ENCODE results near the gene PTPRT.

The PTPRT gene

GRCh38 chr20:42652266-42652665 lies 537.4 kb downstream of the PTPRT start:
- H3K9ac ChIP-seq (ENCODE audit: low read length in 5 of 5), result no peak overlapping the region
- no peaks in the 10 kb centered on the region for H3K36me3 ChIP-seq (ENCODE audit: control insufficient read depth in 5 of 5, insufficient read depth in 5 of 5, low read length in 5 of 5)
- H3K4me3 ChIP-seq (ENCODE audit: low read depth in 1 of 5, low read length in 5 of 5), result no peak overlapping the region

GRCh38 chr20:42650191-42650746 lies 539.4 kb downstream of the PTPRT start:
- no peak overlapping the region for H3K9ac ChIP-seq (ENCODE audit: low read length in 5 of 5)
- H3K4me3 ChIP-seq (ENCODE audit: low read depth in 1 of 5, low read length in 5 of 5), result no peak overlapping the region
- no peak overlapping the region for H3K27ac ChIP-seq (ENCODE audit: low read depth, low read length)
- no peaks in the 10 kb centered on the region for H3K27me3 ChIP-seq (ENCODE audit: control insufficient read depth in 5 of 5, insufficient read depth in 4 of 5, low read length in 5 of 5)
- H3K36me3 ChIP-seq (ENCODE audit: control insufficient read depth in 5 of 5, insufficient read depth in 5 of 5, low read length in 5 of 5), result no peaks in the 10 kb centered on the region
- H3K9me3 ChIP-seq (ENCODE audit: control insufficient read depth in 5 of 5, low read length in 5 of 5), result no peaks in the 10 kb centered on the region
- no peaks in the 10 kb centered on the region for H3K4me1 ChIP-seq (ENCODE audit: control insufficient read depth in 5 of 5, insufficient read depth in 5 of 5, low read length in 5 of 5)

More at GRCh38 chr20:42652266-42652665, 537.4 kb downstream of the PTPRT start:
- no peaks in the 10 kb centered on the region for H3K27me3 ChIP-seq (ENCODE audit: control insufficient read depth in 5 of 5, insufficient read depth in 4 of 5, low read length in 5 of 5)
- no peaks in the 10 kb centered on the region for H3K9me3 ChIP-seq (ENCODE audit: control insufficient read depth in 5 of 5, low read length in 5 of 5)
- H3K4me1 ChIP-seq (ENCODE audit: control insufficient read depth in 5 of 5, insufficient read depth in 5 of 5, low read length in 5 of 5), result no peaks in the 10 kb centered on the region
- H3K27ac ChIP-seq (ENCODE audit: low read depth, low read length), result no peak overlapping the region

GRCh38 chr20:42649748-42650147 lies 540.0 kb downstream of the PTPRT start:
- Histone ChIP-seq H3K27me3 (ENCODE audit: control insufficient read depth in 5 of 5, insufficient read depth in 4 of 5, low read length in 5 of 5) (no peaks in the 10 kb centered on the region), H3K4me1 (ENCODE audit: control insufficient read depth in 5 of 5, insufficient read depth in 5 of 5, low read length in 5 of 5) (no peaks in the 10 kb centered on the region), H3K9ac (ENCODE audit: low read length in 5 of 5) (no peak overlapping the region), H3K27ac (ENCODE audit: low read depth, low read length) (no peak overlapping the region), H3K36me3 (ENCODE audit: control insufficient read depth in 5 of 5, insufficient read depth in 5 of 5, low read length in 5 of 5) (no peaks in the 10 kb centered on the region), H3K9me3 (ENCODE audit: control insufficient read depth in 5 of 5, low read length in 5 of 5) (no peaks in the 10 kb centered on the region), H3K4me3 (ENCODE audit: low read depth in 1 of 5, low read length in 5 of 5) (no peak overlapping the region)

- Histone ChIP-seq H3K4me1 (ENCODE audit: control insufficient read depth in 5 of 5, insufficient read depth in 5 of 5, low read length in 5 of 5) (no peaks in the 10 kb centered on the region), H3K27ac (ENCODE audit: low read depth, low read length) (no peak overlapping the region), H3K36me3 (ENCODE audit: control insufficient read depth in 5 of 5, insufficient read depth in 5 of 5, low read length in 5 of 5) (no peaks in the 10 kb centered on the region), H3K4me3 (ENCODE audit: low read depth in 1 of 5, low read length in 5 of 5) (no peak overlapping the region), H3K9me3 (ENCODE audit: control insufficient read depth in 5 of 5, low read length in 5 of 5) (peaks cover 4 to 9% (median 4%) of the 10 kb centered on the region in 5 donors), H3K27me3 (ENCODE audit: control insufficient read depth in 5 of 5, insufficient read depth in 4 of 5, low read length in 5 of 5) (no peaks in the 10 kb centered on the region), H3K9ac (ENCODE audit: low read length in 5 of 5) (no peak overlapping the region)
These were observed 543.5 kb downstream of the PTPRT start for GRCh38 chr20:42646250-42646649.

DNA sequence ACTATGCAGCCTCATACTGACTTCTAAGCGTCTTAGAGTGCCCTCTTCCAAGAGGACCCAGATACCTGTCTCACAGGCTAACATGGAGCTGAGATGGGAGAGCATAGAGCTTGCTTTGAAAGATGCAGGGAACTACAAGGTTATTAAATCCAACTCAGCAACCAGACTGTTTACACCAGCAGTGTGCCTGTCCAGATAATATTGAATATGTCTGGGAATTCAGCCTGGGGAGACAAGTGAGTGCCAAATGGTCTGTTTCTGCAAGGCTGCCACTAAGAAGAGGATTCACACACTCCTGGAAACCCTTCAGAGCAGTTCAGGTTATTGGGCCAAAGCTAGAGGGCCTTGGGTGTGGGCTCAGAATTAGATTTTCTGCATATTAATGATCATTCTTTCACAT lies 547.8 kb downstream of the PTPRT start:
- H3K4me3 ChIP-seq (ENCODE audit: low read depth in 1 of 5, low read length in 5 of 5), result no peak overlapping the region
- peaks cover 4 to 9% (median 4%) of the 10 kb centered on the region in 5 donors for H3K9me3 ChIP-seq (ENCODE audit: control insufficient read depth in 5 of 5, low read length in 5 of 5)

DNA sequence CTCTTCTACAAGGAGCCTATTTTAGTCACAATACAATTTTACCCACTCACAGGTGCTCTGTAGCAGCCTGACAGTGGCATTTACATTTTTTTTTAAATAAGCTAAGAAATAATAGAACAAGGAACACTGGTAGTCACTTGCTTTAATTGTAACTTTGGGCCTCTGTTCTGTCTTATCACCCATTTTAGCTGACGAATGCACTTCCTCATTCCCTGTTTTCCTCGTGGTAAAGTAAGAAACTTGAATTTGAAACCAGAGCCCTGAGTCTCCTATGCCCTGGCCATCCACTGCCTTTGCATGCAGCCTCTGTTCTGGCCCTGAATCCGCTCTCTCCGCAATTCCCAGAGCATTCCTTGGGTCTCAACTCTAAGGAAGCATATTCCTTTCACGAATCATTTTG lies 550.6 kb downstream of the PTPRT start:
- H3K4me3 ChIP-seq (ENCODE audit: low read depth in 1 of 5, low read length in 5 of 5), result no peak overlapping the region
- no peaks in the 10 kb centered on the region for H3K27me3 ChIP-seq (ENCODE audit: control insufficient read depth in 5 of 5, insufficient read depth in 4 of 5, low read length in 5 of 5)
- H3K9me3 ChIP-seq (ENCODE audit: control insufficient read depth in 5 of 5, low read length in 5 of 5), result peaks cover 4 to 9% (median 4%) of the 10 kb centered on the region in 5 donors

More for the DNA sequence above, 547.8 kb downstream of the PTPRT start:
- no peak overlapping the region for H3K9ac ChIP-seq (ENCODE audit: low read length in 5 of 5)
- no peaks in the 10 kb centered on the region for H3K36me3 ChIP-seq (ENCODE audit: control insufficient read depth in 5 of 5, insufficient read depth in 5 of 5, low read length in 5 of 5)
- no peak overlapping the region for H3K27ac ChIP-seq (ENCODE audit: low read depth, low read length)
- no peaks in the 10 kb centered on the region for H3K27me3 ChIP-seq (ENCODE audit: control insufficient read depth in 5 of 5, insufficient read depth in 4 of 5, low read length in 5 of 5)
- H3K4me1 ChIP-seq (ENCODE audit: control insufficient read depth in 5 of 5, insufficient read depth in 5 of 5, low read length in 5 of 5), result no peaks in the 10 kb centered on the region

DNA sequence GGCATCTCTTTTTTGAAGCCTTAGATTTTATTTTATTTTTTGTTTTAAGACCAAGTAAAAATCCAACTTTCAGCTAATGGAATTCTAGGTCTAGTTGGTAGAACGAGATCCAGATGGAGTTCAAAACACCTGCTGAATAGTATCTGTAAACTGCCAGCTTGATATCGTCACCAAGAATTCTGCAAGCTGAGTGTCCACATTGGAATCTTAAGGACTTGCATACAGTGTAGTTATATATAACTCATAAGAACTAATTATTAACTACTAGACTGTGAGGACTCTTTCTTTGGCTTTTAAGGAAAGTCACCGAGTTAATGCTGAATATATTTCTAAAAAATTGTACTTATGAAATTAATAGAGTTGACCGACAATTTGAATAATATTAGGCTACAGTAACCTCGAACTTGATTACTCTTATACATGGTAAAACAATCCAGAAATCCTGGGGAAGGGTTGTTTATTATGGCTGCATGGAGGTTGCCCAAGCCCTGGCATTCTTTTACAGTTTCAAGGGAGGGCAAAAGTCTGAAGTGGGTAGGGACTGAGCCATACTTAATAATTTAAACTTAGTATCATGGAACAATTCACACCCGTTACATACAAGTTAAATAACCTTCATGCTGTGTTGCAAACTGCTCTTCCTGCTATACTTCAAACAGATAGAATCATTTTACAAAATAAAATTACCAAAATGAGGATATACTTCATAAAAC lies 553.9 kb downstream of the PTPRT start:
- no peaks in the 10 kb centered on the region for H3K27me3 ChIP-seq (ENCODE audit: control insufficient read depth in 5 of 5, insufficient read depth in 4 of 5, low read length in 5 of 5)
- H3K4me3 ChIP-seq (ENCODE audit: low read depth in 1 of 5, low read length in 5 of 5), result no peak overlapping the region
- H3K9me3 ChIP-seq (ENCODE audit: control insufficient read depth in 5 of 5, low read length in 5 of 5), result no peaks in the 10 kb centered on the region
- no peaks in the 10 kb centered on the region for H3K36me3 ChIP-seq (ENCODE audit: control insufficient read depth in 5 of 5, insufficient read depth in 5 of 5, low read length in 5 of 5)
- no peak overlapping the region for H3K27ac ChIP-seq (ENCODE audit: low read depth, low read length)
- no peaks in the 10 kb centered on the region for H3K4me1 ChIP-seq (ENCODE audit: control insufficient read depth in 5 of 5, insufficient read depth in 5 of 5, low read length in 5 of 5)
- no peak overlapping the region for H3K9ac ChIP-seq (ENCODE audit: low read length in 5 of 5)

More for the DNA sequence above, 550.6 kb downstream of the PTPRT start:
- Histone ChIP-seq H3K9ac (ENCODE audit: low read length in 5 of 5) (no peak overlapping the region), H3K27ac (ENCODE audit: low read depth, low read length) (no peak overlapping the region), H3K4me1 (ENCODE audit: control insufficient read depth in 5 of 5, insufficient read depth in 5 of 5, low read length in 5 of 5) (no peaks in the 10 kb centered on the region), H3K36me3 (ENCODE audit: control insufficient read depth in 5 of 5, insufficient read depth in 5 of 5, low read length in 5 of 5) (no peaks in the 10 kb centered on the region)

- Histone ChIP-seq H3K9me3 (ENCODE audit: control insufficient read depth in 5 of 5, low read length in 5 of 5) (no peaks in the 10 kb centered on the region), H3K27ac (ENCODE audit: low read depth, low read length) (no peak overlapping the region), H3K9ac (ENCODE audit: low read length in 5 of 5) (no peak overlapping the region), H3K27me3 (ENCODE audit: control insufficient read depth in 5 of 5, insufficient read depth in 4 of 5, low read length in 5 of 5) (no peaks in the 10 kb centered on the region), H3K36me3 (ENCODE audit: control insufficient read depth in 5 of 5, insufficient read depth in 5 of 5, low read length in 5 of 5) (no peaks in the 10 kb centered on the region), H3K4me1 (ENCODE audit: control insufficient read depth in 5 of 5, insufficient read depth in 5 of 5, low read length in 5 of 5) (no peaks in the 10 kb centered on the region), H3K4me3 (ENCODE audit: low read depth in 1 of 5, low read length in 5 of 5) (no peak overlapping the region)
These were observed 555.5 kb downstream of the PTPRT start for GRCh38 chr20:42634156-42634555.

DNA sequence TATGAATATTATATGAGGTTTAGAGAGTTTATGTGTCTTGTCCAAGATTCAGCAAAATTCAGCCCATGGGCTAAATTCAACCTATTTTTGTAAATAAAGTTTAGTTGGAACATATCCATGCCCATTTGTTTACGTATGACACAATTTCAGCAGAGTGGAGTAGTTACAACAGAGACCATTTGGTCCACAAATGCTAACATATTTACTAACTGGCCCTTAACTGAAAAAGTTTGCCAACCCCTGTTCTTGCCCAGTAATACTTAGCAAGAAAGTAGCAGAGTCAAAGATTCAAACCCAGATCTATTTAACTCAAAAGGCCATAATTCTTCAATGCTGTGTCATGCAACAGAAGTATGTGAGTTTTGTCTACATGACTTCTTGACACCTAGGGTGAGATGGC lies 561.0 kb downstream of the PTPRT start:
- H3K9me3 ChIP-seq (ENCODE audit: control insufficient read depth in 5 of 5, low read length in 5 of 5), result no peaks in the 10 kb centered on the region
- no peak overlapping the region for H3K27ac ChIP-seq (ENCODE audit: low read depth, low read length)
- H3K36me3 ChIP-seq (ENCODE audit: control insufficient read depth in 5 of 5, insufficient read depth in 5 of 5, low read length in 5 of 5), result no peaks in the 10 kb centered on the region
- H3K4me3 ChIP-seq (ENCODE audit: low read depth in 1 of 5, low read length in 5 of 5), result no peak overlapping the region
- no peak overlapping the region for H3K9ac ChIP-seq (ENCODE audit: low read length in 5 of 5)
- no peaks in the 10 kb centered on the region for H3K4me1 ChIP-seq (ENCODE audit: control insufficient read depth in 5 of 5, insufficient read depth in 5 of 5, low read length in 5 of 5)
- H3K27me3 ChIP-seq (ENCODE audit: control insufficient read depth in 5 of 5, insufficient read depth in 4 of 5, low read length in 5 of 5), result no peaks in the 10 kb centered on the region

DNA sequence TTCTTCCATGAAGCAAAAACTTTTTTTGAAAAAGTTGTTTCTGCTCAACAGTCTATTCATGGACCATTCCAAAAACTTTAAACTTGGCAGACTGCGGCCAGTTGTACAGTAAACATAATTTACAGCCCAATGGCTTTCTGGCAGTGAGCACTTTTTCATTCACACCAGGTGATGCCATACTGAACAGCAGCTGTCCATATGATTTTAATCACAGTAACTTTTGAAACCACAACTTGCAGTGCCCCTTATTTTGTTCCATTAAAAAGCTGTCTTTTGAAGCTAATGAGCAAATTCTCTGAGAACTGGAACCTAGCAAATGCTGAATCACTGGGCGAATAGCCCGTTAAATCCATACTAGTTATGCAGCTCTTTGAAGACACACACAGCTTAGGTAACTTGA lies 576.6 kb downstream of the PTPRT start:
- H3K27ac ChIP-seq (ENCODE audit: low read depth, low read length), result no peak overlapping the region

More for the DNA sequence above, 576.6 kb downstream of the PTPRT start:
- no peak overlapping the region for H3K4me3 ChIP-seq (ENCODE audit: low read depth in 1 of 5, low read length in 5 of 5)
- no peaks in the 10 kb centered on the region for H3K36me3 ChIP-seq (ENCODE audit: control insufficient read depth in 5 of 5, insufficient read depth in 5 of 5, low read length in 5 of 5)
- H3K9ac ChIP-seq (ENCODE audit: low read length in 5 of 5), result no peak overlapping the region
- H3K4me1 ChIP-seq (ENCODE audit: control insufficient read depth in 5 of 5, insufficient read depth in 5 of 5, low read length in 5 of 5), result no peaks in the 10 kb centered on the region
- H3K9me3 ChIP-seq (ENCODE audit: control insufficient read depth in 5 of 5, low read length in 5 of 5), result no peaks in the 10 kb centered on the region
- peaks cover 0 to 3% (median 0%) of the 10 kb centered on the region in 5 donors for H3K27me3 ChIP-seq (ENCODE audit: control insufficient read depth in 5 of 5, insufficient read depth in 4 of 5, low read length in 5 of 5)
